Fibroblast of upper back skin (primary cell): ENCODE data around the gene BIRC5.

Experiments used
- DNase-seq: peaks from one replicate; pipeline ENCODE4 v3.0.0-alpha.2; 2013

Gene BIRC5

GRCh38 chr17:78258323-78259191, 44.5 kb downstream of the BIRC5 start:
- DNase-seq, result peak; percentile 18

GRCh38 chr17:78259192-78259554, 45.1 kb downstream of the BIRC5 start:
- DNase-seq, result no peak

GRCh38 chr17:78263063-78263735, 49.1 kb downstream of the BIRC5 start:
- no peak for DNase-seq

- no peak for DNase-seq
Measured at GRCh38 chr17:78263736-78264340, 49.8 kb downstream of the BIRC5 start.

GRCh38 chr17:78264590-78264989, 50.5 kb downstream of the BIRC5 start:
- DNase-seq, result no peak

- DNase-seq, result no peak
Measured at GRCh38 chr17:78265121-78265520, 51.1 kb downstream of the BIRC5 start.

GRCh38 chr17:78266231-78266631, 52.2 kb downstream of the BIRC5 start:
- DNase-seq, result no peak

- no peak for DNase-seq
Measured at GRCh38 chr17:78266771-78267170, 52.7 kb downstream of the BIRC5 start.

GRCh38 chr17:78267253-78268073, 53.4 kb downstream of the BIRC5 start:
- peak; percentile 28 for DNase-seq

GRCh38 chr17:78268191-78268874, 54.3 kb downstream of the BIRC5 start:
- no peak for DNase-seq

GRCh38 chr17:78268951-78269905, 55.2 kb downstream of the BIRC5 start:
- DNase-seq, result peak; percentile 86

GRCh38 chr17:78269955-78270381, 55.9 kb downstream of the BIRC5 start:
- DNase-seq, result no peak

- no peak for DNase-seq
Measured at GRCh38 chr17:78271419-78272170, 57.5 kb downstream of the BIRC5 start.

- DNase-seq, result peak; percentile 23
Measured at GRCh38 chr17:78272181-78272913, 58.3 kb downstream of the BIRC5 start.

- DNase-seq, result no peak
Measured at GRCh38 chr17:78272914-78273258, 58.8 kb downstream of the BIRC5 start.

- no peak for DNase-seq
Measured at GRCh38 chr17:78273813-78274212, 59.8 kb downstream of the BIRC5 start.
